Measurements from ENCODE around the gene POF1B. TPM values are rescaled to one million over a fixed set of nuclear protein-coding genes. Genes with fewer than 3 reads are reported as not detected.

Gene POF1B
- polyA plus RNA-seq, 1 of the 3 experiments (the other 2 are of a cell fraction): not detected

DNA sequence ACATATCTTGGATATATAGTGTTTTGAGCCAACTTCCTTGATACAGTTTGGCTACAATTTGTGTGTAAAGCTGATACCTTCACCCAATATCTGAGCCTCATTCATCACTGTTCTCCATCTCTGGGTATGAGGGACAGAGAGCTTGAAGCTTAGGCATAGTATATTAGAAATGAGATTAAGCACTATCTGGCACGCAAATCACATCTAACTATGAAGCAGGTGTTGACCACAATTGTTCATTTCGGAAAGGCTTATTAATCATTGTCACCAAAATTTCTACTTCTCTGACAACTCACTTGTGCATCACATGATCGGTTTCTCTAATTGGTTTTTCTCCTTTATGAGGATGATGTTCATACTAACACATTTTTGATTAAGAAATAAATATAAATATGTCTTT is 2.1 kb upstream of the POF1B start:
- 9% methylated on average over 3 of the region's 3 CpGs for WGBS (ENCODE audit: low lambda C conversion rate)
- H3K4me3 ChIP-seq (ENCODE audit: low read depth in 2 of 2, low read length in 1 of 2): no peak overlapping the region
- H3K4me1 ChIP-seq (ENCODE audit: control insufficient read depth in 1 of 2, insufficient read depth in 2 of 2, low read depth in 1 of 2, low read length in 1 of 2): no peaks in the 10 kb centered on the region
- no peaks in the 10 kb centered on the region for H4K20me1 ChIP-seq (ENCODE audit: insufficient read depth)
- ChIA-PET POLR2A (no interaction called here), CTCF (no interaction called here)
- H3K36me3 ChIP-seq (replicated peaks in 1 of 2; ENCODE audit: control insufficient read depth in 1 of 2, insufficient read depth in 2 of 2, low read length in 1 of 2): no peaks in the 10 kb centered on the region
- TF ChIP-seq, protein P1, sequence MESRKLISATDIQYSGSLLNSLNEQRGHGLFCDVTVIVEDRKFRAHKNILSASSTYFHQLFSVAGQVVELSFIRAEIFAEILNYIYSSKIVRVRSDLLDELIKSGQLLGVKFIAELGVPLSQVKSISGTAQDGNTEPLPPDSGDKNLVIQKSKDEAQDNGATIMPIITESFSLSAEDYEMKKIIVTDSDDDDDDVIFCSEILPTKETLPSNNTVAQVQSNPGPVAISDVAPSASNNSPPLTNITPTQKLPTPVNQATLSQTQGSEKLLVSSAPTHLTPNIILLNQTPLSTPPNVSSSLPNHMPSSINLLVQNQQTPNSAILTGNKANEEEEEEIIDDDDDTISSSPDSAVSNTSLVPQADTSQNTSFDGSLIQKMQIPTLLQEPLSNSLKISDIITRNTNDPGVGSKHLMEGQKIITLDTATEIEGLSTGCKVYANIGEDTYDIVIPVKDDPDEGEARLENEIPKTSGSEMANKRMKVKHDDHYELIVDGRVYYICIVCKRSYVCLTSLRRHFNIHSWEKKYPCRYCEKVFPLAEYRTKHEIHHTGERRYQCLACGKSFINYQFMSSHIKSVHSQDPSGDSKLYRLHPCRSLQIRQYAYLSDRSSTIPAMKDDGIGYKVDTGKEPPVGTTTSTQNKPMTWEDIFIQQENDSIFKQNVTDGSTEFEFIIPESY (IDR thresholded peaks at IDR 0.05; ENCODE audit: borderline replicate concordance, low read depth): no peak
- TF ChIP-seq, protein P2, sequence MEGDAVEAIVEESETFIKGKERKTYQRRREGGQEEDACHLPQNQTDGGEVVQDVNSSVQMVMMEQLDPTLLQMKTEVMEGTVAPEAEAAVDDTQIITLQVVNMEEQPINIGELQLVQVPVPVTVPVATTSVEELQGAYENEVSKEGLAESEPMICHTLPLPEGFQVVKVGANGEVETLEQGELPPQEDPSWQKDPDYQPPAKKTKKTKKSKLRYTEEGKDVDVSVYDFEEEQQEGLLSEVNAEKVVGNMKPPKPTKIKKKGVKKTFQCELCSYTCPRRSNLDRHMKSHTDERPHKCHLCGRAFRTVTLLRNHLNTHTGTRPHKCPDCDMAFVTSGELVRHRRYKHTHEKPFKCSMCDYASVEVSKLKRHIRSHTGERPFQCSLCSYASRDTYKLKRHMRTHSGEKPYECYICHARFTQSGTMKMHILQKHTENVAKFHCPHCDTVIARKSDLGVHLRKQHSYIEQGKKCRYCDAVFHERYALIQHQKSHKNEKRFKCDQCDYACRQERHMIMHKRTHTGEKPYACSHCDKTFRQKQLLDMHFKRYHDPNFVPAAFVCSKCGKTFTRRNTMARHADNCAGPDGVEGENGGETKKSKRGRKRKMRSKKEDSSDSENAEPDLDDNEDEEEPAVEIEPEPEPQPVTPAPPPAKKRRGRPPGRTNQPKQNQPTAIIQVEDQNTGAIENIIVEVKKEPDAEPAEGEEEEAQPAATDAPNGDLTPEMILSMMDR (IDR thresholded peaks at IDR 0.05): no peak
- TF ChIP-seq FOSL2 (IDR thresholded peaks at IDR 0.05; ENCODE audit: borderline replicate concordance, low read depth) (no peak), CHD2 (IDR thresholded peaks at IDR 0.05; ENCODE audit: low read length, partially characterized antibody) (no peak), YY1 (IDR thresholded peaks at IDR 0.05; ENCODE audit: low read depth) (no peak), GABPA (IDR thresholded peaks at IDR 0.05; ENCODE audit: low read depth) (no peak), FOXJ3 (CRISPR knock-in tag; IDR thresholded peaks at IDR 0.05) (no peak), TAF1 (IDR thresholded peaks at IDR 0.05; ENCODE audit: borderline replicate concordance, low read depth, low read length) (no peak), FOXM1 (IDR thresholded peaks at IDR 0.05; ENCODE audit: low read depth) (no peak), MXI1 (IDR thresholded peaks at IDR 0.05; ENCODE audit: low read depth, low read length) (no peak), MEF2A (IDR thresholded peaks at IDR 0.05; ENCODE audit: borderline replicate concordance, low read depth) (no peak)
- TF ChIP-seq, protein P3, sequence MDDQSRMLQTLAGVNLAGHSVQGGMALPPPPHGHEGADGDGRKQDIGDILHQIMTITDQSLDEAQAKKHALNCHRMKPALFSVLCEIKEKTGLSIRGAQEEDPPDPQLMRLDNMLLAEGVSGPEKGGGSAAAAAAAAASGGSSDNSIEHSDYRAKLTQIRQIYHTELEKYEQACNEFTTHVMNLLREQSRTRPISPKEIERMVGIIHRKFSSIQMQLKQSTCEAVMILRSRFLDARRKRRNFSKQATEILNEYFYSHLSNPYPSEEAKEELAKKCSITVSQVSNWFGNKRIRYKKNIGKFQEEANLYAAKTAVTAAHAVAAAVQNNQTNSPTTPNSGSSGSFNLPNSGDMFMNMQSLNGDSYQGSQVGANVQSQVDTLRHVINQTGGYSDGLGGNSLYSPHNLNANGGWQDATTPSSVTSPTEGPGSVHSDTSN (IDR thresholded peaks at IDR 0.05): no peak
- H3K9me3 ChIP-seq: no peaks in the 10 kb centered on the region
- no peak for DNase-seq
- no peaks in the 10 kb centered on the region for H3K27me3 ChIP-seq (ENCODE audit: insufficient read depth)
- no peak overlapping the region for H3K9ac ChIP-seq
- no peak overlapping the region for H3K4me2 ChIP-seq
- H3K9me2 ChIP-seq: no peaks in the 10 kb centered on the region
- H2AFZ ChIP-seq (ENCODE audit: low read depth): no peak overlapping the region
- no peak overlapping the region for H3K27ac ChIP-seq (ENCODE audit: low read depth in 2 of 2, low read length in 1 of 2)
- H3F3A ChIP-seq (replicated peaks; ENCODE audit: insufficient read depth): no peaks in the 10 kb centered on the region
- H3K79me2 ChIP-seq (ENCODE audit: insufficient read depth): no peaks in the 10 kb centered on the region

DNA sequence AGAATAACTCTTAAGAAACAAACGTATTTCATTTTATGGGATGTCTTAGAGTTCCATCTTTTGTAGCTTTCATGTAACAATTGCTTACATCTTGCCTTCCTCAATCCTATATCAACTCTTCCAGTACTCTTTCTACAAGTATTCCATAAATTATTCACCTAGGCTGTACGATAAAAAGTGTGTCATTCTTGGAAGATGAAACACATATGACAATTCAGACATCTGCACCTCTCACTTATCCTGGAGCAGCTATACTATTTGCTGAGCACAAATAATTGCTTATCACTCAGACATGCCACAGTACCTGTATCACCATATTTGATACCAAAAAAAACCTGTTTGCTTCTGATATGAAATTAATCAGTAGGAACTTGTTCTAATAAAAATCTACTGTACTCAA is 1.0 kb downstream of the POF1B start:
- Histone ChIP-seq H3K27me3 (ENCODE audit: insufficient read depth) (no peaks in the 10 kb centered on the region), H3K4me3 (ENCODE audit: low read depth in 2 of 2, low read length in 1 of 2) (no peak overlapping the region), H3K9me2 (no peaks in the 10 kb centered on the region), H3K27ac (ENCODE audit: low read depth in 2 of 2, low read length in 1 of 2) (no peak overlapping the region), H3K79me2 (ENCODE audit: insufficient read depth) (no peaks in the 10 kb centered on the region), H3K9me3 (no peaks in the 10 kb centered on the region), H4K20me1 (ENCODE audit: insufficient read depth) (no peaks in the 10 kb centered on the region), H3K4me1 (ENCODE audit: control insufficient read depth in 1 of 2, insufficient read depth in 2 of 2, low read depth in 1 of 2, low read length in 1 of 2) (no peaks in the 10 kb centered on the region), H2AFZ (ENCODE audit: low read depth) (no peak overlapping the region), H3K9ac (no peak overlapping the region), H3K4me2 (no peak overlapping the region), H3K36me3 (replicated peaks in 1 of 2; ENCODE audit: control insufficient read depth in 1 of 2, insufficient read depth in 2 of 2, low read length in 1 of 2) (no peaks in the 10 kb centered on the region), H3F3A (replicated peaks; ENCODE audit: insufficient read depth) (no peaks in the 10 kb centered on the region)
- no peak for DNase-seq
- WGBS (ENCODE audit: low lambda C conversion rate): 15% methylated on average over 2 of the region's 2 CpGs
- CTCF ChIA-PET: no interaction called here
- POLR2A ChIA-PET: no interaction called here
- TF ChIP-seq FOXJ3 (CRISPR knock-in tag; IDR thresholded peaks at IDR 0.05) (no peak), NFIC (IDR thresholded peaks at IDR 0.05; ENCODE audit: borderline replicate concordance) (no peak), RCOR1 (IDR thresholded peaks at IDR 0.05; ENCODE audit: low read length) (no peak), RFX5 (IDR thresholded peaks at IDR 0.05; ENCODE audit: low read length) (no peak), POLR2AphosphoS5 (IDR thresholded peaks at IDR 0.05; ENCODE audit: low read depth, low read length) (no peak), RXRA (IDR thresholded peaks at IDR 0.05; ENCODE audit: borderline replicate concordance, low read depth) (no peak), EP300 (IDR thresholded peaks at IDR 0.05; ENCODE audit: borderline replicate concordance in 1 of 2, low read depth in 1 of 2, low read length in 1 of 2) (no peak), SIN3A (IDR thresholded peaks at IDR 0.05; ENCODE audit: borderline replicate concordance, low read depth, low read length) (no peak)
- TF ChIP-seq, protein P4, sequence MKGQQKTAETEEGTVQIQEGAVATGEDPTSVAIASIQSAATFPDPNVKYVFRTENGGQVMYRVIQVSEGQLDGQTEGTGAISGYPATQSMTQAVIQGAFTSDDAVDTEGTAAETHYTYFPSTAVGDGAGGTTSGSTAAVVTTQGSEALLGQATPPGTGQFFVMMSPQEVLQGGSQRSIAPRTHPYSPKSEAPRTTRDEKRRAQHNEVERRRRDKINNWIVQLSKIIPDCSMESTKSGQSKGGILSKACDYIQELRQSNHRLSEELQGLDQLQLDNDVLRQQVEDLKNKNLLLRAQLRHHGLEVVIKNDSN (IDR thresholded peaks at IDR 0.05; ENCODE audit: borderline replicate concordance, low read depth): no peak
- TF ChIP-seq, protein P5, sequence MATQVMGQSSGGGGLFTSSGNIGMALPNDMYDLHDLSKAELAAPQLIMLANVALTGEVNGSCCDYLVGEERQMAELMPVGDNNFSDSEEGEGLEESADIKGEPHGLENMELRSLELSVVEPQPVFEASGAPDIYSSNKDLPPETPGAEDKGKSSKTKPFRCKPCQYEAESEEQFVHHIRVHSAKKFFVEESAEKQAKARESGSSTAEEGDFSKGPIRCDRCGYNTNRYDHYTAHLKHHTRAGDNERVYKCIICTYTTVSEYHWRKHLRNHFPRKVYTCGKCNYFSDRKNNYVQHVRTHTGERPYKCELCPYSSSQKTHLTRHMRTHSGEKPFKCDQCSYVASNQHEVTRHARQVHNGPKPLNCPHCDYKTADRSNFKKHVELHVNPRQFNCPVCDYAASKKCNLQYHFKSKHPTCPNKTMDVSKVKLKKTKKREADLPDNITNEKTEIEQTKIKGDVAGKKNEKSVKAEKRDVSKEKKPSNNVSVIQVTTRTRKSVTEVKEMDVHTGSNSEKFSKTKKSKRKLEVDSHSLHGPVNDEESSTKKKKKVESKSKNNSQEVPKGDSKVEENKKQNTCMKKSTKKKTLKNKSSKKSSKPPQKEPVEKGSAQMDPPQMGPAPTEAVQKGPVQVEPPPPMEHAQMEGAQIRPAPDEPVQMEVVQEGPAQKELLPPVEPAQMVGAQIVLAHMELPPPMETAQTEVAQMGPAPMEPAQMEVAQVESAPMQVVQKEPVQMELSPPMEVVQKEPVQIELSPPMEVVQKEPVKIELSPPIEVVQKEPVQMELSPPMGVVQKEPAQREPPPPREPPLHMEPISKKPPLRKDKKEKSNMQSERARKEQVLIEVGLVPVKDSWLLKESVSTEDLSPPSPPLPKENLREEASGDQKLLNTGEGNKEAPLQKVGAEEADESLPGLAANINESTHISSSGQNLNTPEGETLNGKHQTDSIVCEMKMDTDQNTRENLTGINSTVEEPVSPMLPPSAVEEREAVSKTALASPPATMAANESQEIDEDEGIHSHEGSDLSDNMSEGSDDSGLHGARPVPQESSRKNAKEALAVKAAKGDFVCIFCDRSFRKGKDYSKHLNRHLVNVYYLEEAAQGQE (IDR thresholded peaks at IDR 0.05; ENCODE audit: low read depth, low read length): no peak
